ENCODE data around the gene CACNB4. TPM values are rescaled to one million over a fixed set of nuclear protein-coding genes. Genes with fewer than 3 reads are reported as not detected.
"Not testable (repeated sequence)": the region's sequence is repeated elsewhere in the genome, so short reads cannot be mapped to it uniquely, and the experiment has no call there.

Gene CACNB4
- total and polyA plus RNA-seq, 2 donors = 3.0 to 3.5 TPM

DNA sequence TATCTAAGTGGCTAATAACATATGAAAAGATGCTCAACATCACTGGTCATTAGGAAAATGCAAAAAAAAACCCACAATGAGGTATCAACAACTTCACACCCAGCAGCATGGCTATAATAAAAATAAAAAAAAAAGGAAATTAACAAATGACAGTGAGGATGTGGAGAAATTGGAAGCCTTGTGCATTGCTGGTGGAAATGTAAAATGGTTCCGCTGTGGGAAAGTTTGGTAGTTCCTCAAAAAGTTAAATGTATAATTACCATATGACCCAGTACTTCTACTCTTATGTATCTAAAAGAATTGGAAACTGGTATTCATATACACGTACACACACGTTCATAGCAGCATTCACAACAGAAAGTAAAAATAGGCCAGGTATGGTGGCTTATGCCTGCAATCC lies 15.5 kb upstream of the CACNB4 start:
- no peaks in the 10 kb centered on the region for H3K27me3 ChIP-seq (ENCODE audit: control insufficient read depth in 2 of 2, insufficient read depth in 1 of 2, low read length in 1 of 2)
- no peak overlapping the region for H3K4me3 ChIP-seq (ENCODE audit: low read length in 2 of 2)
- no peak overlapping the region for H3K27ac ChIP-seq (ENCODE audit: low read depth in 1 of 2, low read length in 1 of 2)
- H3K36me3 ChIP-seq (ENCODE audit: control insufficient read depth in 2 of 2, insufficient read depth in 2 of 2, low read length in 1 of 2) = peaks cover 0 to 1% of the 10 kb centered on the region in 2 donors
- no peak for DNase-seq (ENCODE audit: low read depth in 6 of 9, low spot score in 9 of 9)
- 97% methylated on average over 3 of the region's 3 CpGs for WGBS
- H3K4me1 ChIP-seq (ENCODE audit: control insufficient read depth in 2 of 2, insufficient read depth in 2 of 2, low read length in 2 of 2) = no peaks in the 10 kb centered on the region
- H3K9me3 ChIP-seq (ENCODE audit: control insufficient read depth in 2 of 2, insufficient read depth in 1 of 2, low read length in 1 of 2) = no peaks in the 10 kb centered on the region

GRCh38 chr2:152107140-152107539 lies 8.3 kb upstream of the CACNB4 start:
- H3K36me3 ChIP-seq (ENCODE audit: control insufficient read depth in 2 of 2, insufficient read depth in 2 of 2, low read length in 1 of 2); H3K4me3 ChIP-seq (ENCODE audit: low read length in 2 of 2); DNase-seq (ENCODE audit: low read depth in 6 of 9, low spot score in 9 of 9); H3K9me3 ChIP-seq (ENCODE audit: control insufficient read depth in 2 of 2, insufficient read depth in 1 of 2, low read length in 1 of 2); H3K27ac ChIP-seq (ENCODE audit: low read depth in 1 of 2, low read length in 1 of 2); H3K4me1 ChIP-seq (ENCODE audit: control insufficient read depth in 2 of 2, insufficient read depth in 2 of 2, low read length in 2 of 2); H3K27me3 ChIP-seq (ENCODE audit: control insufficient read depth in 2 of 2, insufficient read depth in 1 of 2, low read length in 1 of 2): not testable (repeated sequence)
- WGBS = 98% methylated on average over 13 of the region's 13 CpGs

- H3K27ac ChIP-seq (ENCODE audit: low read depth in 1 of 2, low read length in 1 of 2) = no peak overlapping the region
- no peaks in the 10 kb centered on the region for H3K4me1 ChIP-seq (ENCODE audit: control insufficient read depth in 2 of 2, insufficient read depth in 2 of 2, low read length in 2 of 2)
- DNase-seq (ENCODE audit: low read depth in 6 of 9, low spot score in 9 of 9) = no peak
- no peaks in the 10 kb centered on the region for H3K9me3 ChIP-seq (ENCODE audit: control insufficient read depth in 2 of 2, insufficient read depth in 1 of 2, low read length in 1 of 2)
- H3K27me3 ChIP-seq (ENCODE audit: control insufficient read depth in 2 of 2, insufficient read depth in 1 of 2, low read length in 1 of 2) = peaks cover 0 to under 1% of the 10 kb centered on the region in 2 donors
- no peaks in the 10 kb centered on the region for H3K36me3 ChIP-seq (ENCODE audit: control insufficient read depth in 2 of 2, insufficient read depth in 2 of 2, low read length in 1 of 2)
- H3K4me3 ChIP-seq (ENCODE audit: low read length in 2 of 2) = no peak overlapping the region
- 96% methylated on average over 4 of the region's 4 CpGs for WGBS
Measured at GRCh38 chr2:152106464-152106863, 7.6 kb upstream of the CACNB4 start.

GRCh38 chr2:152103271-152103670 lies 4.4 kb upstream of the CACNB4 start:
- Histone ChIP-seq H3K4me3 (ENCODE audit: low read length in 2 of 2) (no peak overlapping the region), H3K9me3 (ENCODE audit: control insufficient read depth in 2 of 2, insufficient read depth in 1 of 2, low read length in 1 of 2) (peaks cover 0 to 5% of the 10 kb centered on the region in 2 donors), H3K27me3 (ENCODE audit: control insufficient read depth in 2 of 2, insufficient read depth in 1 of 2, low read length in 1 of 2) (peaks cover 13 to 31% of the 10 kb centered on the region in 2 donors), H3K27ac (ENCODE audit: low read depth in 1 of 2, low read length in 1 of 2) (no peak overlapping the region), H3K36me3 (ENCODE audit: control insufficient read depth in 2 of 2, insufficient read depth in 2 of 2, low read length in 1 of 2) (no peaks in the 10 kb centered on the region), H3K4me1 (ENCODE audit: control insufficient read depth in 2 of 2, insufficient read depth in 2 of 2, low read length in 2 of 2) (peaks cover 0 to 5% of the 10 kb centered on the region in 2 donors)
- 97% methylated on average over 3 of the region's 3 CpGs for WGBS
- DNase-seq (ENCODE audit: low read depth in 6 of 9, low spot score in 9 of 9) = no peak

DNA sequence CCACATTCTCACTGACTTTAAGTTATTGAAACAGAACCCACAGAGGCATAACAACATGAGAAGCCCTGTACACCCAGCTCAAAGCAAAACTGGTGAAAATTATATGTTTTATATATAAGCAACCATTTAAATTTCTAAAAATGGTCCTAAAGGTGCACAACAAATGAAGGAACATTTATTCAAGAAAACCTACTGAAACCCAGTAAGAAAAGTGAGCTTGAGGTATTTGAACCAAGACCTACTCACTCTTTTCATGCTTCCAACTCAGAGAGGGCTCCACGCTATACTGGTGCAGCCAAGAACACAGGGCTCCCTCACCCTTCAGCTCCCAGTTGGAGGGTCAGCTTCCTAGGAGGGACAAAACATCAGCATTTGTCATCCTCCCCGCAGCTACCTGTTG lies 2.1 kb upstream of the CACNB4 start:
- no peak overlapping the region for H3K27ac ChIP-seq (ENCODE audit: low read depth in 1 of 2, low read length in 1 of 2)
- H3K4me3 ChIP-seq (ENCODE audit: low read length in 2 of 2) = no peak overlapping the region
- peaks cover 0 to 5% of the 10 kb centered on the region in 2 donors for H3K9me3 ChIP-seq (ENCODE audit: control insufficient read depth in 2 of 2, insufficient read depth in 1 of 2, low read length in 1 of 2)
- H3K4me1 ChIP-seq (ENCODE audit: control insufficient read depth in 2 of 2, insufficient read depth in 2 of 2, low read length in 2 of 2) = peaks cover 0 to 5% of the 10 kb centered on the region in 2 donors
- DNase-seq (ENCODE audit: low read depth in 6 of 9, low spot score in 9 of 9) = no peak
- H3K36me3 ChIP-seq (ENCODE audit: control insufficient read depth in 2 of 2, insufficient read depth in 2 of 2, low read length in 1 of 2) = no peaks in the 10 kb centered on the region
- WGBS = 95% methylated on average over 2 of the region's 2 CpGs
- H3K27me3 ChIP-seq (ENCODE audit: control insufficient read depth in 2 of 2, insufficient read depth in 1 of 2, low read length in 1 of 2) = peaks cover 29 to 54% of the 10 kb centered on the region in 2 donors

GRCh38 chr2:152099367-152100050 lies 665 bp upstream of the CACNB4 start:
- DNase-seq (ENCODE audit: low read depth in 6 of 9, low spot score in 9 of 9) = peak in 1 of 9 donors; percentile 16
- H3K4me1 ChIP-seq (ENCODE audit: control insufficient read depth in 2 of 2, insufficient read depth in 2 of 2, low read length in 2 of 2) = peaks cover 0 to 5% of the 10 kb centered on the region in 2 donors
- no peaks in the 10 kb centered on the region for H3K36me3 ChIP-seq (ENCODE audit: control insufficient read depth in 2 of 2, insufficient read depth in 2 of 2, low read length in 1 of 2)
- 17% methylated on average over 19 of the region's 19 CpGs for WGBS
- H3K4me3 ChIP-seq (ENCODE audit: low read length in 2 of 2) = peak overlapping the region; percentile 40 to 51
- peaks cover 29 to 60% of the 10 kb centered on the region in 2 donors for H3K27me3 ChIP-seq (ENCODE audit: control insufficient read depth in 2 of 2, insufficient read depth in 1 of 2, low read length in 1 of 2)
- no peak overlapping the region for H3K27ac ChIP-seq (ENCODE audit: low read depth in 1 of 2, low read length in 1 of 2)
- H3K9me3 ChIP-seq (ENCODE audit: control insufficient read depth in 2 of 2, insufficient read depth in 1 of 2, low read length in 1 of 2) = peaks cover 0 to 5% of the 10 kb centered on the region in 2 donors

DNA sequence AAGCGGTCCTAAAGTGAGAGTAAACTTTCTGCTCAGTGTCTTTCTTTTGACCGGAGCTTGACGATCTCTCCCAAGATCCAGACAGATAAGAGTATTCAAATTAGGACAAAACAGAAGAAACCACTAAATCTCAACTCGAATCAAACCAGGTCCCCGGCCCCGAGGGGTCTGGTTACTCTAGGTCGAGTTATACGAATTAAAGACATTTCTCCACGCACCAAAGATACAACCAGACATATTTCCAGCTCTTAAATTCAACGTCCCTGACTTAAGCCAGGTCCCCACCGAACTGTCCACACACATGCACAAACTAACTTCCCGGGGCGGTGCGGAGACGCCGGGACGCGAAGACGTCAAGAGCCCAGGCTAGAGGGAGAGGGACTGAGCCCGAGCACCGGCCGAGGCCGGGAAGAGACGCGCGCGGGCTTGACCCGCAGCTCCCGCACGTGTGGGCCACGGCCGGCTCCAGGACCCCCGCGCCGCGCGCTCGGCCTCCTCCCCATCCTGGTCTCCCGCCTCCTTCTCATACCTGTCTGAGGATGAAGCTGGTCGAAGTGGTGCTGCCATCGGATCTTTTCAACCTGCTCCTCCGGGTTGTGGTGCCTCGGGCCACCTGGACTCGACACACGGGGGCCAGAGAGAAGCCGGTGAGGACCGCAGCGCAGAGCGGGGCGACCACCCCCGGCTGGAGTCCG lies 896 bp downstream of the CACNB4 start:
- no peak for DNase-seq (ENCODE audit: low read depth in 6 of 9, low spot score in 9 of 9)
- 2% methylated on average over 52 of the region's 52 CpGs for WGBS
- Histone ChIP-seq H3K27ac (ENCODE audit: low read depth in 1 of 2, low read length in 1 of 2) (peak overlapping the region; percentile 32 to 42), H3K36me3 (ENCODE audit: control insufficient read depth in 2 of 2, insufficient read depth in 2 of 2, low read length in 1 of 2) (no peaks in the 10 kb centered on the region), H3K9me3 (ENCODE audit: control insufficient read depth in 2 of 2, insufficient read depth in 1 of 2, low read length in 1 of 2) (peaks cover 0 to 5% of the 10 kb centered on the region in 2 donors), H3K4me1 (ENCODE audit: control insufficient read depth in 2 of 2, insufficient read depth in 2 of 2, low read length in 2 of 2) (peaks cover 0 to 9% of the 10 kb centered on the region in 2 donors), H3K27me3 (ENCODE audit: control insufficient read depth in 2 of 2, insufficient read depth in 1 of 2, low read length in 1 of 2) (peaks cover 29 to 62% of the 10 kb centered on the region in 2 donors), H3K4me3 (ENCODE audit: low read length in 2 of 2) (peak overlapping the region; percentile 40 to 51)

GRCh38 chr2:152097290-152097800 lies 1.5 kb downstream of the CACNB4 start:
- no peaks in the 10 kb centered on the region for H3K36me3 ChIP-seq (ENCODE audit: control insufficient read depth in 2 of 2, insufficient read depth in 2 of 2, low read length in 1 of 2)
- peaks cover 0 to 5% of the 10 kb centered on the region in 2 donors for H3K9me3 ChIP-seq (ENCODE audit: control insufficient read depth in 2 of 2, insufficient read depth in 1 of 2, low read length in 1 of 2)
- H3K4me3 ChIP-seq (ENCODE audit: low read length in 2 of 2) = peak overlapping the region in 1 of 2 donors; percentile 22
- no peak for DNase-seq (ENCODE audit: low read depth in 6 of 9, low spot score in 9 of 9)
- 38% methylated on average over 13 of the region's 13 CpGs for WGBS
- H3K4me1 ChIP-seq (ENCODE audit: control insufficient read depth in 2 of 2, insufficient read depth in 2 of 2, low read length in 2 of 2) = peaks cover 0 to 9% of the 10 kb centered on the region in 2 donors
- H3K27me3 ChIP-seq (ENCODE audit: control insufficient read depth in 2 of 2, insufficient read depth in 1 of 2, low read length in 1 of 2) = peaks cover 29 to 62% of the 10 kb centered on the region in 2 donors
- H3K27ac ChIP-seq (ENCODE audit: low read depth in 1 of 2, low read length in 1 of 2) = peak overlapping the region in 1 of 2 donors; percentile 26

GRCh38 chr2:152095146-152095545 lies 3.7 kb downstream of the CACNB4 start:
- no peak overlapping the region for H3K4me3 ChIP-seq (ENCODE audit: low read length in 2 of 2)
- H3K36me3 ChIP-seq (ENCODE audit: control insufficient read depth in 2 of 2, insufficient read depth in 2 of 2, low read length in 1 of 2) = no peaks in the 10 kb centered on the region
- peak overlapping the region in 1 of 2 donors; percentile 52 for H3K27ac ChIP-seq (ENCODE audit: low read depth in 1 of 2, low read length in 1 of 2)
- peaks cover 0 to 9% of the 10 kb centered on the region in 2 donors for H3K4me1 ChIP-seq (ENCODE audit: control insufficient read depth in 2 of 2, insufficient read depth in 2 of 2, low read length in 2 of 2)
- H3K27me3 ChIP-seq (ENCODE audit: control insufficient read depth in 2 of 2, insufficient read depth in 1 of 2, low read length in 1 of 2) = peaks cover 29 to 50% of the 10 kb centered on the region in 2 donors
- H3K9me3 ChIP-seq (ENCODE audit: control insufficient read depth in 2 of 2, insufficient read depth in 1 of 2, low read length in 1 of 2) = peaks cover 0 to 5% of the 10 kb centered on the region in 2 donors
- WGBS = 84% methylated on average over 1 of the region's 1 CpG
- DNase-seq (ENCODE audit: low read depth in 6 of 9, low spot score in 9 of 9) = no peak

Measured in thymus (tissue), 11 donors.